NCI-H345 (cell line): ENCODE data around the gene RPLP1.
A peak's percentile ranks its signal among the peaks of the same experiment; 100 is the strongest.

Experiments
- DNase-seq: peaks from one replicate; lab custom pipeline; 2025; lab: John Stamatoyannopoulos, UW

The RPLP1 gene

GRCh38 chr15:69452692-69453521 lies at the start of gene RPLP1:
Gene RPLP1 (plus strand): TSS chr15:69452818. CDS start chr15:69452949, 131 bp downstream.
- DNase-seq: peak; percentile 93

- DNase-seq: no peak
Measured at GRCh38 chr15:69403594-69403993, 49.0 kb upstream of the RPLP1 start.

GRCh38 chr15:69405110-69405509 lies 47.5 kb upstream of the RPLP1 start:
- DNase-seq: no peak

- no peak for DNase-seq
Measured at GRCh38 chr15:69407719-69408400, 44.8 kb upstream of the RPLP1 start.

- DNase-seq: no peak
Measured at GRCh38 chr15:69408841-69409240, 43.8 kb upstream of the RPLP1 start.

GRCh38 chr15:69410248-69410874 lies 42.3 kb upstream of the RPLP1 start:
- DNase-seq: peak; percentile 12

GRCh38 chr15:69412274-69412673 lies 40.3 kb upstream of the RPLP1 start:
- DNase-seq: no peak

- no peak for DNase-seq
Measured at GRCh38 chr15:69412701-69413100, 39.9 kb upstream of the RPLP1 start.

GRCh38 chr15:69413822-69414700 lies 38.6 kb upstream of the RPLP1 start, which contains the start of gene KIF23:
Gene KIF23 (plus strand): TSS chr15:69414349. CDS start chr15:69414466, 117 bp downstream.
- peak; percentile 88 for DNase-seq

GRCh38 chr15:69414701-69415167 lies 37.9 kb upstream of the RPLP1 start:
- no peak for DNase-seq

- no peak for DNase-seq
Measured at GRCh38 chr15:69415381-69415780, 37.2 kb upstream of the RPLP1 start.

GRCh38 chr15:69417581-69417980 lies 35.0 kb upstream of the RPLP1 start:
- DNase-seq: no peak

GRCh38 chr15:69421498-69421897 lies 31.1 kb upstream of the RPLP1 start:
- no peak for DNase-seq

GRCh38 chr15:69422336-69422895 lies 30.2 kb upstream of the RPLP1 start:
- DNase-seq: no peak

- DNase-seq: no peak
Measured at GRCh38 chr15:69424001-69424400, 28.6 kb upstream of the RPLP1 start.

GRCh38 chr15:69424748-69425413 lies 27.7 kb upstream of the RPLP1 start:
- no peak for DNase-seq

GRCh38 chr15:69433831-69434230 lies 18.8 kb upstream of the RPLP1 start:
- no peak for DNase-seq

- no peak for DNase-seq
Measured at GRCh38 chr15:69434238-69434637, 18.4 kb upstream of the RPLP1 start.

- no peak for DNase-seq
Measured at GRCh38 chr15:69434679-69435078, 17.9 kb upstream of the RPLP1 start.

- DNase-seq: no peak
Measured at GRCh38 chr15:69435985-69436384, 16.6 kb upstream of the RPLP1 start.

- DNase-seq: no peak
Measured at GRCh38 chr15:69436951-69437350, 15.7 kb upstream of the RPLP1 start.
